Measurements from ENCODE around the gene ASMTL.

The ASMTL gene

GRCh38 chrX:1355131-1356046 lies 97.3 kb downstream of the ASMTL start:
- WGBS, 2 experiments (ENCODE audit: insufficient coverage in 2 of 2), result 13 to 20% methylated on average over 5 of the region's 11 CpGs
- H3K36me3 ChIP-seq (ENCODE audit: control insufficient read depth, insufficient read depth, low read length), result peaks cover 10% of the 10 kb centered on the region
- peaks cover 6% of the 10 kb centered on the region for H3K4me1 ChIP-seq (ENCODE audit: control insufficient read depth, insufficient read depth, low read length, poor library complexity, severe bottlenecking)
- H3K9me3 ChIP-seq (ENCODE audit: control insufficient read depth, low read length), result peaks cover 5% of the 10 kb centered on the region
- no peak overlapping the region for H3K4me3 ChIP-seq (ENCODE audit: extremely low read depth, insufficient read depth, low read length, poor library complexity, severe bottlenecking)
- peak overlapping the region; percentile 36 for H3K27ac ChIP-seq (ENCODE audit: low read depth, low read length, severe bottlenecking)

- no peak overlapping the region for H3K4me3 ChIP-seq (ENCODE audit: extremely low read depth, insufficient read depth, low read length, poor library complexity, severe bottlenecking)
- H3K27ac ChIP-seq (ENCODE audit: low read depth, low read length, severe bottlenecking), result no peak overlapping the region
- peaks cover 5% of the 10 kb centered on the region for H3K9me3 ChIP-seq (ENCODE audit: control insufficient read depth, low read length)
- WGBS, 2 experiments (ENCODE audit: insufficient coverage in 2 of 2), result 87 to 94% methylated on average over 8 to 9 of the region's 11 CpGs
- peaks cover 10% of the 10 kb centered on the region for H3K36me3 ChIP-seq (ENCODE audit: control insufficient read depth, insufficient read depth, low read length)
- peaks cover 6% of the 10 kb centered on the region for H3K4me1 ChIP-seq (ENCODE audit: control insufficient read depth, insufficient read depth, low read length, poor library complexity, severe bottlenecking)
These were observed 98.4 kb downstream of the ASMTL start for GRCh38 chrX:1354036-1355019.
